H1 (cell line): ENCODE measurements around the gene MBNL2. TPM values are rescaled to one million over a fixed set of nuclear protein-coding genes. Genes with fewer than 3 reads are reported as not detected.

Source experiments
- CTCF ChIA-PET: fragments of 300-600 bp; sonication (Branson Sonifier 250); formaldehyde crosslinking; loops from one replicate; lab custom pipeline; 2021; ENCODE audit not compliant: partially characterized antibody; lab: Charles Lee
- POLR2A ChIA-PET: fragments of 300-600 bp; sonication (Branson Sonifier 250); formaldehyde crosslinking; loops from one replicate; lab custom pipeline; 2021; ENCODE audit warnings: inconsistent platforms; ENCODE audit not compliant: partially characterized antibody; lab: Charles Lee
- DNase-seq, 2 experiments: peaks; one replicate each; pipeline versions ENCODE4 v3.0.0 to v3.0.0-alpha.2; 2010 to 2022; ENCODE audit warnings: low spot score in 2 of 2, low read depth in 1 of 2, mixed read lengths in 1 of 2
- FAIRE-seq: peaks from 2 replicates; lab custom pipeline; 2011; peaks lifted over from hg19 to GRCh38; lab: Jason Lieb, UNC
- H2AFZ ChIP-seq: 2 replicates; pipeline ENCODE4 v1.8.1; 2012; ENCODE audit warnings: low read length, inconsistent platforms
- H2AK5ac ChIP-seq: 2 replicates; pipeline ENCODE4 v1.6.1; 2013; ENCODE audit warnings: low read depth, low read length
- H2BK120ac ChIP-seq: replicated peaks from 2 replicates; pipeline ENCODE3; 2013; ENCODE audit warnings: low read depth, low read length, inconsistent platforms
- H2BK12ac ChIP-seq: 2 replicates; pipeline ENCODE4 v1.6.1; 2013; ENCODE audit warnings: low read depth, low read length
- H2BK15ac ChIP-seq: 2 replicates; pipeline ENCODE4 v1.6.1; 2013; ENCODE audit warnings: low read length
- H2BK20ac ChIP-seq: 2 replicates; pipeline ENCODE4 v1.6.1; 2013; ENCODE audit warnings: low read length
- H2BK5ac ChIP-seq: 2 replicates; pipeline ENCODE4 v1.6.1; 2013; ENCODE audit warnings: low read depth, low read length
- H3K14ac ChIP-seq: 2 replicates; pipeline ENCODE4 v1.6.1; 2013; ENCODE audit warnings: inconsistent platforms; ENCODE audit not compliant: insufficient read length
- H3K18ac ChIP-seq: 2 replicates; pipeline ENCODE4 v1.6.1; 2013; ENCODE audit warnings: low read length; ENCODE audit errors: extremely low read depth
- H3K23ac ChIP-seq: 2 replicates; pipeline ENCODE4 v1.6.1; 2013; ENCODE audit warnings: inconsistent platforms; ENCODE audit not compliant: insufficient read length
- H3K23me2 ChIP-seq: 2 replicates; pipeline ENCODE4 v1.6.1; 2013; ENCODE audit warnings: low read depth, low read length
- H3K27ac ChIP-seq: 2 replicates; pipeline ENCODE4 v1.6.1; 2011; ENCODE audit warnings: low read depth, low read length, inconsistent platforms
- H3K27me3 ChIP-seq, 4 experiments: replicated peaks in 1 of 4; 1 replicate in 1 of 4; 2 replicates in 3 of 4; pipeline versions ENCODE4 v1.6.1 to v1.8.1; 2011 to 2013; ENCODE audit warnings: low read length in 3 of 4, mild to moderate bottlenecking in 3 of 4, inconsistent platforms in 2 of 4, mixed read lengths in 2 of 4, moderate library complexity in 1 of 4; ENCODE audit not compliant: control insufficient read depth in 3 of 4, insufficient read depth in 3 of 4; ENCODE audit errors: extremely low read depth in 1 of 4
- H3K36me3 ChIP-seq, 4 experiments: 2 replicates each; pipeline versions ENCODE4 v1.6.1 to v1.8.1; 2011 to 2013; ENCODE audit warnings: mild to moderate bottlenecking in 4 of 4, low read length in 3 of 4, moderate library complexity in 2 of 4, control low read depth in 1 of 4, inconsistent platforms in 1 of 4; ENCODE audit not compliant: insufficient read depth in 4 of 4, control insufficient read depth in 2 of 4
- H3K4ac ChIP-seq: replicated peaks from 2 replicates; pipeline ENCODE3; 2013; ENCODE audit warnings: low read length, low read depth, mixed read lengths, inconsistent platforms; ENCODE audit not compliant: insufficient read length
- H3K4me1 ChIP-seq, 4 experiments: replicated peaks in 1 of 4; 1 replicate in 1 of 4; 2 replicates in 3 of 4; pipeline versions ENCODE4 v1.6.1 to v1.8.1; 2011 to 2013; ENCODE audit warnings: low read length in 3 of 4, inconsistent platforms in 2 of 4, mixed read lengths in 1 of 4; ENCODE audit not compliant: insufficient read depth in 4 of 4, control insufficient read depth in 3 of 4
- H3K4me2 ChIP-seq, 2 experiments: 2 replicates each; pipeline versions ENCODE4 v1.6.1 to v1.8.1; 2011 to 2013; ENCODE audit warnings: low read depth in 2 of 2, low read length in 2 of 2, control low read depth in 1 of 2, inconsistent platforms in 1 of 2, mild to moderate bottlenecking in 1 of 2; ENCODE audit not compliant: insufficient read depth in 1 of 2
- H3K4me3 ChIP-seq, 4 experiments: fragments of 200-600, 300-600 bp in 1 of 4; sonication (generic), shearing (Covaris generic), sonication (Bioruptor Twin) in 1 of 4; 2 replicates each; pipeline versions ENCODE4 v1.5.1 to v1.8.1; 2011 to 2016; ENCODE audit warnings: low read length in 4 of 4, low read depth in 3 of 4, control low read depth in 2 of 4, inconsistent platforms in 2 of 4, mild to moderate bottlenecking in 2 of 4, mixed read lengths in 1 of 4, moderate library complexity in 1 of 4; ENCODE audit not compliant: insufficient read depth in 2 of 4; ENCODE audit errors: extremely low read depth in 1 of 4
- H3K56ac ChIP-seq: replicated peaks from 2 replicates; pipeline ENCODE3; 2013; ENCODE audit warnings: low read depth, mild to moderate bottlenecking, mixed read lengths, low read length, inconsistent platforms; ENCODE audit not compliant: insufficient read length
- H3K79me1 ChIP-seq: 2 replicates; pipeline ENCODE4 v1.6.1; 2013; ENCODE audit warnings: low read depth, low read length, control low read depth
- H3K79me2 ChIP-seq, 2 experiments: 2 replicates each; pipeline versions ENCODE4 v1.6.1 to v1.8.1; 2012 to 2013; ENCODE audit warnings: low read length in 2 of 2, mild to moderate bottlenecking in 2 of 2, inconsistent platforms in 1 of 2; ENCODE audit not compliant: insufficient read depth in 2 of 2, control insufficient read depth in 1 of 2
- H3K9ac ChIP-seq, 4 experiments: replicated peaks in 1 of 4; 1 replicate in 1 of 4; 2 replicates in 3 of 4; pipeline versions ENCODE4 v1.6.1 to v1.8.1; 2011 to 2013; ENCODE audit warnings: low read depth in 3 of 4, low read length in 3 of 4, control low read depth in 2 of 4, mild to moderate bottlenecking in 2 of 4, moderate library complexity in 2 of 4, inconsistent platforms in 1 of 4; ENCODE audit errors: extremely low read depth in 1 of 4
- H3K9me3 ChIP-seq, 2 experiments: 2 replicates each; pipeline versions ENCODE4 v1.6.1 to v1.8.1; 2012 to 2013; ENCODE audit warnings: mild to moderate bottlenecking in 2 of 2, moderate library complexity in 2 of 2, control low read depth in 1 of 2, inconsistent platforms in 1 of 2, low read depth in 1 of 2, low read length in 1 of 2, mixed read lengths in 1 of 2; ENCODE audit not compliant: insufficient read depth in 2 of 2
- H4K20me1 ChIP-seq, 2 experiments: replicated peaks in 1 of 2; 2 replicates each; pipeline versions ENCODE3 to v1.8.1; 2011 to 2013; ENCODE audit warnings: inconsistent platforms in 2 of 2, low read length in 2 of 2, mild to moderate bottlenecking in 1 of 2; ENCODE audit not compliant: insufficient read depth in 2 of 2, control insufficient read depth in 1 of 2
- H4K5ac ChIP-seq: 2 replicates; pipeline ENCODE4 v1.6.1; 2013; ENCODE audit warnings: low read length, low read depth, mixed read lengths, inconsistent platforms; ENCODE audit not compliant: insufficient read length
- H4K8ac ChIP-seq: 2 replicates; pipeline ENCODE4 v1.8.0; 2013; ENCODE audit warnings: mild to moderate bottlenecking, moderate library complexity, low read length, inconsistent platforms; ENCODE audit not compliant: insufficient read depth; ENCODE audit errors: extremely low read depth
- H4K91ac ChIP-seq: replicated peaks from 2 replicates; pipeline ENCODE3; 2013; ENCODE audit warnings: low read length, mixed read lengths, inconsistent platforms; ENCODE audit not compliant: insufficient read length
- BACH1 ChIP-seq: IDR thresholded peaks from 2 replicates; pipeline ENCODE4 v1.6.1; 2012; ENCODE audit warnings: low read length, improper control_type of control experiment
- CBX5 ChIP-seq: fragments of 300-800, 300-1000 bp; sonication (generic); IDR thresholded peaks from 2 replicates; pipeline ENCODE4 v1.7.1; 2016; ENCODE audit warnings: antibody characterized with exemption, low read length, low read depth
- CREB1 ChIP-seq: IDR thresholded peaks from 2 replicates; pipeline ENCODE4 v1.6.1; 2012; ENCODE audit warnings: inconsistent platforms
- CTBP2 ChIP-seq: IDR thresholded peaks from 2 replicates; pipeline ENCODE4 v1.7.0; 2011; ENCODE audit warnings: borderline replicate concordance, mild to moderate bottlenecking, moderate library complexity, mixed read lengths, low read length; ENCODE audit not compliant: insufficient read depth, insufficient read length
- EGR1 ChIP-seq: IDR thresholded peaks from 2 replicates; pipeline ENCODE4 v1.6.1; 2011; ENCODE audit warnings: low read depth, low read length, borderline replicate concordance
- MAFK ChIP-seq: IDR thresholded peaks from 2 replicates; pipeline ENCODE4 v1.6.1; 2012; ENCODE audit warnings: low read depth, mild to moderate bottlenecking, improper control_type of control experiment, low read length
- MAX ChIP-seq: IDR thresholded peaks from 2 replicates; pipeline ENCODE4 v1.6.1; 2012; ENCODE audit warnings: inconsistent platforms
- RBBP5 ChIP-seq: IDR thresholded peaks from 2 replicates; pipeline ENCODE4 v1.7.1; 2012; ENCODE audit warnings: low read depth, mild to moderate bottlenecking, inconsistent platforms, low read length, moderate library complexity, borderline replicate concordance
- RXRA ChIP-seq: IDR thresholded peaks from 2 replicates; pipeline ENCODE4 v1.6.1; 2011; ENCODE audit warnings: low read depth, mild to moderate bottlenecking, low read length, moderate library complexity; ENCODE audit not compliant: insufficient read depth
- SP2 ChIP-seq: IDR thresholded peaks from 2 replicates; pipeline ENCODE4 v1.6.1; 2012; ENCODE audit warnings: mild to moderate bottlenecking, low read length, inconsistent platforms
- WGBS, 2 experiments: shearing (Covaris generic) in 1 of 2; methylation state at CpG; one replicate each; pipeline versions ENCODE4 v1.1.6 to v1.1.7; 2013 to 2015; ENCODE audit warnings: low lambda C conversion rate in 2 of 2, mixed read lengths in 2 of 2, inconsistent platforms in 1 of 2, low coverage in 1 of 2, missing lambda C conversion rate in 1 of 2; ENCODE audit not compliant: insufficient replicate concordance in 2 of 2, insufficient coverage in 1 of 2, insufficient read length in 1 of 2; ENCODE audit errors: extremely low coverage in 1 of 2, missing lambda C conversion rate in 1 of 2; 5-methylcytosine and 5-hydroxymethylcytosine counted together
- polyA plus RNA-seq, 7 experiments: library from polyadenylated mRNA; depleted of rRNA in 3 of 7; stranded (reverse) in 5 of 7; unstranded in 2 of 7; fragments of >200 nt in 5 of 7; fragments of 200-250 nt in 2 of 7; gene quantifications; 1 replicate in 5 of 7; 2 replicates in 1 of 7; 4 replicates in 1 of 7; pipeline versions ENCODE4 v1.2.1 to v1.2.3, GENCODE V29; 2011 to 2013; ENCODE audit warnings: missing spikeins in 2 of 7, mixed read lengths in 2 of 7
- total RNA-seq: library from RNA; stranded (reverse); fragmentation: NEBNext Ultra II Directional; extraction: Animal tissue kit (Norgen Biotek cat#: 25700); gene quantifications from 2 replicates; pipeline ENCODE4 v1.2.1, GENCODE V29; 2021

MBNL2 gene
- total and polyA plus RNA-seq, 2 of the 8 experiments (the other 6 are each of a cell fraction or from before 2014, with no cell fraction given), result 1.0 to 2.6 TPM

GRCh38 chr13:97387890-97388289, 165.8 kb downstream of the MBNL2 start:
- H3K27ac ChIP-seq, result no peak overlapping the region

More at GRCh38 chr13:97387890-97388289, 165.8 kb downstream of the MBNL2 start:
- Histone ChIP-seq H3K27me3 (no peaks in the 10 kb centered on the region), H2BK12ac (no peak overlapping the region), H3K23me2 (no peaks in the 10 kb centered on the region), H4K5ac (no peak overlapping the region), H3K4me2 (no peak overlapping the region), H3K79me2 (no peaks in the 10 kb centered on the region), H4K91ac (no peak overlapping the region), H2BK15ac (no peak overlapping the region), H3K18ac (no peak overlapping the region), H3K14ac (no peak overlapping the region), H3K4ac (no peak overlapping the region), H2BK5ac (no peak overlapping the region), H3K4me3 (no peak overlapping the region), H3K36me3 (no peaks in the 10 kb centered on the region), H4K8ac (no peak overlapping the region), H3K4me1 (no peaks in the 10 kb centered on the region), H3K23ac (no peak overlapping the region), H3K9me3 (no peaks in the 10 kb centered on the region), H2BK20ac (no peak overlapping the region), H4K20me1 (no peaks in the 10 kb centered on the region), H3K79me1 (no peaks in the 10 kb centered on the region), H2BK120ac (no peak overlapping the region), H3K9ac (no peak overlapping the region), H2AK5ac (no peak overlapping the region), H2AFZ (no peak overlapping the region), H3K56ac (no peak overlapping the region)
- 100% methylated on average over 1 of the region's 1 CpG; no CpG with 5 or more reads in 1 of the 2 experiments for WGBS, 2 experiments
- POLR2A ChIA-PET, result no interaction called here
- FAIRE-seq (no peak), DNase-seq (no peak)
- CTCF ChIA-PET, result interaction anchor here (1.1 to 1.5 kb wide), 2 partner anchors 12 to 429 kb away, joined by 3 to 5 read pairs; no protein-coding TSS in a partner anchor
- TF ChIP-seq CREB1, result no peak
- TF ChIP-seq BACH1, result no peak
- no peak for TF ChIP-seq SP2
- TF ChIP-seq CBX5, result no peak
- no peak for TF ChIP-seq RXRA
- TF ChIP-seq RBBP5, result no peak
- no peak for TF ChIP-seq MAX
- TF ChIP-seq MAFK, result no peak
- TF ChIP-seq CTBP2, result no peak
- TF ChIP-seq EGR1, result no peak
